A549 (cell line): ENCODE results near the gene KLHL6. TPM values are rescaled to one million over a fixed set of nuclear protein-coding genes. Genes with fewer than 3 reads are reported as not detected.
A peak's percentile ranks its signal among the peaks of the same experiment; 100 is the strongest.

Source experiments
- ATAC-seq, 2 experiments: fragments of 200-7000 bp in 1 of 2; fragments of >200 bp in 1 of 2; cut with Nextera tagmentation in 1 of 2; cut with Tn5 transposase in 1 of 2; 3 replicates each; pipeline versions ENCODE4 v1.8.0 to v1.9.1; 2018 to 2020; ENCODE audit warnings: mild to moderate bottlenecking in 1 of 2, moderate library complexity in 1 of 2
- CTCF ChIA-PET: fragments of 300-600 bp; sonication (Branson Sonifier 250); formaldehyde crosslinking; extraction: SDS; loops from one replicate; lab custom pipeline; 2021; ENCODE audit warnings: antibody characterized with exemption, inconsistent platforms; lab: Yijun Ruan, JAX
- POLR2A ChIA-PET: fragments of 350-600 bp; formaldehyde crosslinking; extraction: SDS; loops from one replicate; lab custom pipeline; 2021; ENCODE audit warnings: antibody characterized with exemption, inconsistent platforms; lab: Yijun Ruan, JAX
- DNase-seq, 2 experiments: peaks; one replicate each; pipeline versions ENCODE4 v3.0.0 to v3.0.0-alpha.2; 2011 to 2016; ENCODE audit warnings: low read depth in 1 of 2, low spot score in 1 of 2
- FAIRE-seq: peaks from 2 replicates; lab custom pipeline; 2011; peaks lifted over from hg19 to GRCh38; lab: Jason Lieb, UNC
- H3K27ac ChIP-seq, 2 experiments: fragments of >200 bp; sonication (Bioruptor Twin); formaldehyde crosslinking; 3 replicates each; pipeline ENCODE4 v1.5.1; 2016 to 2017
- H3K4me1 ChIP-seq: fragments of >200 bp; sonication (Bioruptor Twin); formaldehyde crosslinking; 3 replicates; pipeline ENCODE4 v1.6.1; 2016
- H3K4me2 ChIP-seq: fragments of >200 bp; sonication (Bioruptor Twin); formaldehyde crosslinking; 3 replicates; pipeline ENCODE4 v1.6.1; 2016
- H3K4me3 ChIP-seq: fragments of >200 bp; sonication (Bioruptor Twin); formaldehyde crosslinking; 3 replicates; pipeline ENCODE4 v1.5.1; 2016
- H3K9me3 ChIP-seq: fragments of >200 bp; sonication (Bioruptor Twin); formaldehyde crosslinking; 3 replicates; pipeline ENCODE4 v1.6.1; 2016
- BHLHE40 ChIP-seq: IDR thresholded peaks from 2 replicates; pipeline ENCODE4 v1.6.1; 2012; ENCODE audit warnings: low read depth, low read length, inconsistent platforms
- CBX2 ChIP-seq: fragments of 200-600 bp; sonication (generic); IDR thresholded peaks from 2 replicates; pipeline ENCODE4 v1.6.1; 2016; ENCODE audit warnings: low read depth, mild to moderate bottlenecking, borderline replicate concordance
- CEBPB ChIP-seq, 2 experiments: fragments of >200 bp in 1 of 2; sonication (Bioruptor Twin) in 1 of 2; formaldehyde crosslinking in 1 of 2; IDR thresholded peaks; 2 replicates each; pipeline ENCODE4 v1.6.1; 2012 to 2016
- CHD2 ChIP-seq: fragments of 150-350 bp; IDR thresholded peaks from 2 replicates; pipeline ENCODE4 v1.6.1; 2014; ENCODE audit warnings: low read length; ENCODE audit not compliant: partially characterized antibody
- EHF ChIP-seq: fragments of 250-450 bp; sonication (Bioruptor Pico); IDR thresholded peaks from 2 replicates; pipeline ENCODE4 v1.5.0; 2020; ENCODE audit warnings: mild to moderate bottlenecking
- EHMT2 ChIP-seq: fragments of 200-600 bp; sonication (generic); IDR thresholded peaks from 2 replicates; pipeline ENCODE4 v1.6.1; 2016; ENCODE audit warnings: antibody characterized with exemption, low read depth, mild to moderate bottlenecking, moderate library complexity
- EP300 ChIP-seq, 2 experiments: fragments of >200 bp; sonication (Bioruptor Twin); formaldehyde crosslinking; IDR thresholded peaks; 2 replicates in 1 of 2; 3 replicates in 1 of 2; pipeline ENCODE4 v1.6.1; 2016 to 2017
- ESRRA ChIP-seq: fragments of 150-350 bp; IDR thresholded peaks from 2 replicates; pipeline ENCODE4 v1.6.1; 2014; ENCODE audit warnings: mild to moderate bottlenecking, low read length, borderline replicate concordance
- FOSL2 ChIP-seq, 2 experiments: fragments of 450-650 bp in 1 of 2; fragments of >200 bp in 1 of 2; sonication (Bioruptor Twin) in 1 of 2; formaldehyde crosslinking; IDR thresholded peaks; 2 replicates each; pipeline versions ENCODE4 v1.5.0 to v1.6.1; 2016 to 2020; ENCODE audit warnings: mild to moderate bottlenecking in 1 of 2, moderate library complexity in 1 of 2
- GATA3 ChIP-seq: IDR thresholded peaks from 2 replicates; pipeline ENCODE4 v1.6.1; 2012; ENCODE audit warnings: borderline replicate concordance
- HDAC2 ChIP-seq: fragments of 200-600 bp; sonication (generic); IDR thresholded peaks from 2 replicates; pipeline ENCODE4 v1.6.1; 2016
- HEYL ChIP-seq: fragments of 250-450 bp; sonication (Bioruptor Pico); IDR thresholded peaks from 2 replicates; pipeline ENCODE4 v1.8.0; 2021; ENCODE audit warnings: mild to moderate bottlenecking, moderate library complexity
- HOXA7 ChIP-seq: fragments of 250-450 bp; sonication (Bioruptor Pico); IDR thresholded peaks from 2 replicates; pipeline ENCODE4 v1.5.0; 2020; ENCODE audit warnings: mild to moderate bottlenecking, moderate library complexity
- JUN ChIP-seq, 2 experiments: fragments of >200 bp; sonication (Bioruptor Twin); formaldehyde crosslinking; IDR thresholded peaks; 2 replicates in 1 of 2; 3 replicates in 1 of 2; pipeline ENCODE4 v1.6.1; 2016 to 2017
- JUNB ChIP-seq: fragments of >200 bp; sonication (Bioruptor Twin); formaldehyde crosslinking; IDR thresholded peaks from 2 replicates; pipeline ENCODE4 v1.6.1; 2016
- MAFK ChIP-seq: fragments of 450-650 bp; IDR thresholded peaks from 2 replicates; pipeline ENCODE4 v1.6.1; 2014; ENCODE audit not compliant: partially characterized antibody
- NFE2L2 ChIP-seq: fragments of 150-350 bp; conservative IDR thresholded peaks from 2 replicates; pipeline ENCODE4 v1.6.1; 2014; ENCODE audit warnings: low read length
- PHF8 ChIP-seq: fragments of 200-600 bp; sonication (generic); IDR thresholded peaks from 2 replicates; pipeline ENCODE4 v1.6.1; 2016; ENCODE audit warnings: low read depth, mild to moderate bottlenecking, antibody characterized with exemption, moderate library complexity, borderline replicate concordance
- RARB ChIP-seq: fragments of 250-450 bp; sonication (Bioruptor Pico); IDR thresholded peaks from 2 replicates; pipeline ENCODE4 v1.8.0; 2021; ENCODE audit warnings: mild to moderate bottlenecking, moderate library complexity
- RCOR1 ChIP-seq: fragments of 150-350 bp; IDR thresholded peaks from 2 replicates; pipeline ENCODE4 v1.6.1; 2014; ENCODE audit warnings: antibody characterized with exemption, low read length, low read depth
- RFX5 ChIP-seq: fragments of 450-650 bp; IDR thresholded peaks from 2 replicates; pipeline ENCODE4 v1.7.1; 2014; ENCODE audit warnings: antibody characterized with exemption, mild to moderate bottlenecking, moderate library complexity
- SREBF2 ChIP-seq: fragments of 450-650 bp; IDR thresholded peaks from 2 replicates; pipeline ENCODE4 v1.6.1; 2014; ENCODE audit warnings: mild to moderate bottlenecking, moderate library complexity
- ZC3H11A ChIP-seq: fragments of 450-650 bp; IDR thresholded peaks from 2 replicates; pipeline ENCODE4 v1.6.1; 2014; ENCODE audit warnings: antibody characterized with exemption, mild to moderate bottlenecking
- ZFP36 ChIP-seq: fragments of 450-650 bp; IDR thresholded peaks from 2 replicates; pipeline ENCODE4 v1.6.1; 2014; ENCODE audit warnings: borderline replicate concordance; ENCODE audit not compliant: partially characterized antibody
- ZNF302 ChIP-seq: fragments of 250-450 bp; sonication (Bioruptor Pico); IDR thresholded peaks from 2 replicates; pipeline ENCODE4 v1.9.0; 2021; ENCODE audit warnings: inconsistent platforms, mild to moderate bottlenecking, moderate library complexity
- WGBS: methylation state at CpG from one replicate; pipeline ENCODE4 v1.1.6; 2017; ENCODE audit errors: missing lambda C conversion rate; 5-methylcytosine and 5-hydroxymethylcytosine counted together
- polyA plus RNA-seq, 4 experiments: library from polyadenylated mRNA; depleted of rRNA in 3 of 4; stranded (reverse); fragments of >200 nt; fragmentation: RNase III in 1 of 4; extraction: RNeasy Plus Mini Kit Qiagen cat#74134 plus additional on column Dnase treatment in 1 of 4; gene quantifications; 2 replicates in 3 of 4; 3 replicates in 1 of 4; pipeline ENCODE4 v1.2.3, GENCODE V29; 2011 to 2017
- TF ChIP-seq, protein P1 (sequence below): IDR thresholded peaks from 2 replicates; pipeline ENCODE4 v1.6.1; 2012; ENCODE audit warnings: low read depth, borderline replicate concordance
- TF ChIP-seq, protein P2 (sequence below): fragments of 200-600 bp; sonication (generic); IDR thresholded peaks from 2 replicates; pipeline ENCODE4 v1.6.1; 2016; ENCODE audit warnings: antibody characterized with exemption, mild to moderate bottlenecking, moderate library complexity

The KLHL6 gene
- polyA plus RNA-seq, 2 of the 4 experiments (the other 2 are of a cell fraction) = not detected

GRCh38 chr3:183446838-183447205 is 108.7 kb downstream of the KLHL6 start:
- ATAC-seq (no peak), FAIRE-seq (no peak), DNase-seq (no peak)
- Histone ChIP-seq H3K27ac (peak overlapping the region; percentile 81 to 93), H3K9me3 (peaks cover 22% of the 10 kb centered on the region), H3K4me2 (peak overlapping the region; percentile 73), H3K4me3 (peak overlapping the region; percentile 65), H3K4me1 (peaks cover 10% of the 10 kb centered on the region; the same call in 2 of the 3 replicates)
- ChIA-PET CTCF (interaction anchor here (0.7 kb wide), 1 partner anchor 26 kb away, joined by 3 read pairs; no protein-coding TSS in a partner anchor), POLR2A (no interaction called here)
- WGBS = 98% methylated on average over 2 of the region's 2 CpGs
- TF ChIP-seq RCOR1 = no peak
- no peak for TF ChIP-seq HDAC2
- TF ChIP-seq JUN (IDR thresholded peaks at IDR 0.05) = no peak
- no peak for TF ChIP-seq SREBF2
- no peak for TF ChIP-seq ESRRA
- no peak for TF ChIP-seq EP300 (IDR thresholded peaks at IDR 0.05)
- TF ChIP-seq BHLHE40 = no peak
- TF ChIP-seq GATA3 = no peak
- no peak for TF ChIP-seq CBX2
- TF ChIP-seq, protein P1, sequence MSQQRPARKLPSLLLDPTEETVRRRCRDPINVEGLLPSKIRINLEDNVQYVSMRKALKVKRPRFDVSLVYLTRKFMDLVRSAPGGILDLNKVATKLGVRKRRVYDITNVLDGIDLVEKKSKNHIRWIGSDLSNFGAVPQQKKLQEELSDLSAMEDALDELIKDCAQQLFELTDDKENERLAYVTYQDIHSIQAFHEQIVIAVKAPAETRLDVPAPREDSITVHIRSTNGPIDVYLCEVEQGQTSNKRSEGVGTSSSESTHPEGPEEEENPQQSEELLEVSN = no peak
- no peak for TF ChIP-seq EHF (CRISPR knock-in tag)
- TF ChIP-seq NFE2L2 = no peak
- TF ChIP-seq FOSL2 (IDR thresholded peaks at IDR 0.05) = no peak
- no peak for TF ChIP-seq FOSL2 (CRISPR knock-in tag; IDR thresholded peaks at IDR 0.05)
- TF ChIP-seq RFX5 = no peak
- TF ChIP-seq CEBPB (IDR thresholded peaks at IDR 0.05) = no peak
- no peak for TF ChIP-seq ZC3H11A
- no peak for TF ChIP-seq ZNF302 (CRISPR knock-in tag)

- ChIA-PET POLR2A (no interaction called here), CTCF (no interaction called here)
- no peak for FAIRE-seq
- Histone ChIP-seq H3K4me2 (no peak overlapping the region), H3K27ac (no peak overlapping the region), H3K4me3 (no peak overlapping the region), H3K4me1 (peaks cover 10% of the 10 kb centered on the region; the same call in 2 of the 3 replicates), H3K9me3 (peaks cover 22% of the 10 kb centered on the region)
- WGBS = 75% methylated on average over 1 of the region's 1 CpG
- TF ChIP-seq, protein P2, sequence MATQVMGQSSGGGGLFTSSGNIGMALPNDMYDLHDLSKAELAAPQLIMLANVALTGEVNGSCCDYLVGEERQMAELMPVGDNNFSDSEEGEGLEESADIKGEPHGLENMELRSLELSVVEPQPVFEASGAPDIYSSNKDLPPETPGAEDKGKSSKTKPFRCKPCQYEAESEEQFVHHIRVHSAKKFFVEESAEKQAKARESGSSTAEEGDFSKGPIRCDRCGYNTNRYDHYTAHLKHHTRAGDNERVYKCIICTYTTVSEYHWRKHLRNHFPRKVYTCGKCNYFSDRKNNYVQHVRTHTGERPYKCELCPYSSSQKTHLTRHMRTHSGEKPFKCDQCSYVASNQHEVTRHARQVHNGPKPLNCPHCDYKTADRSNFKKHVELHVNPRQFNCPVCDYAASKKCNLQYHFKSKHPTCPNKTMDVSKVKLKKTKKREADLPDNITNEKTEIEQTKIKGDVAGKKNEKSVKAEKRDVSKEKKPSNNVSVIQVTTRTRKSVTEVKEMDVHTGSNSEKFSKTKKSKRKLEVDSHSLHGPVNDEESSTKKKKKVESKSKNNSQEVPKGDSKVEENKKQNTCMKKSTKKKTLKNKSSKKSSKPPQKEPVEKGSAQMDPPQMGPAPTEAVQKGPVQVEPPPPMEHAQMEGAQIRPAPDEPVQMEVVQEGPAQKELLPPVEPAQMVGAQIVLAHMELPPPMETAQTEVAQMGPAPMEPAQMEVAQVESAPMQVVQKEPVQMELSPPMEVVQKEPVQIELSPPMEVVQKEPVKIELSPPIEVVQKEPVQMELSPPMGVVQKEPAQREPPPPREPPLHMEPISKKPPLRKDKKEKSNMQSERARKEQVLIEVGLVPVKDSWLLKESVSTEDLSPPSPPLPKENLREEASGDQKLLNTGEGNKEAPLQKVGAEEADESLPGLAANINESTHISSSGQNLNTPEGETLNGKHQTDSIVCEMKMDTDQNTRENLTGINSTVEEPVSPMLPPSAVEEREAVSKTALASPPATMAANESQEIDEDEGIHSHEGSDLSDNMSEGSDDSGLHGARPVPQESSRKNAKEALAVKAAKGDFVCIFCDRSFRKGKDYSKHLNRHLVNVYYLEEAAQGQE = no peak
- TF ChIP-seq RCOR1 = no peak
- TF ChIP-seq MAFK = peak; percentile 5
- no peak for ATAC-seq
- no peak for DNase-seq
Observed at GRCh38 chr3:183444748-183445147, 110.8 kb downstream of the KLHL6 start.

DNA sequence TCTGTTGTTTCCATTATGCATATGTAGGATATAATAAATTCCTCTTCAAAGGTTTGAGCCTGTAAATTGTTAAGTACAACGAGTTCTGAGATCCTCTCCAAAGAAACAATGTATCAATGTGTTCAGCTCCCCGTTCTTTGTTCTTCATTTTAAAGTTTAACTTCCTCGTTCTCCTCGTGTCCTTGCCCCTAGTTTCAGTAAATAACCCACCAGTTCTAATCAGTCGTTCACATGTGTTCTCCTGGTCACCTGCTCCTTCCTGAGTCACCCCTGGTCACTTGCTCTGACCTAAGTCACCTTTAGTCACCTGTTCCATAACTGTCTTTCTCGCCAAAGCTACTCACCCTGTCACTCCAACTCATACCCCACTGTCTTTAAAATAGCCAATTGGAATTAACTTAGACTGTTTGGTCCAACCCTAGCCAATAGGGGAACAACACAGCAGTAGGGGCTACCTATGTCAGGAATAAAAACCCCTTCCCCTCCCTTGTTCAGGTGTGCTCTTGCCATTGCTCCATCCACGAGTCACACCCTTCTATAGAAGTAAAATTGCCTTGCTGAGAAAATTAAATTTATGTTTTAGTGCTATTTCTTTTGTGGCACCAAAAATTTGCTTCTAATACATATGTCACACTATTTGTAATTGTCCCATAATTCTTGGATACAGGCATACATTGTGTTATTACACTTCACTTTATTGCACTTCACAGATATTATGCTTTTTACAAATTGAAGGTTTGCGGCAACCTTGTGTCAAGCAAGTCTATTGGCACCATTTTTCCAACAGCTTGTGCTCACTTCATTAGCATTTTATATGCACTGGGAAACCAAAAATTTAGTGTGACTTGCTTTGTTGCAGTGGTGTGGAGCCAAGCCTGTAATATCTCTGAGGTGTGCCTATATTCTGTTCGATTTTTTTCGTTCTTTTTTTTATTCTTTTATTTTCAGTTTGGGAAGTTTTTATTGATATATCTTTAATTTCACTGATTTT is 111.8 kb downstream of the KLHL6 start:
- DNase-seq (no peak), ATAC-seq (no peak), FAIRE-seq (no peak)
- TF ChIP-seq CHD2 = no peak
- no peak for TF ChIP-seq JUNB
- no peak for TF ChIP-seq PHF8
- no peak for TF ChIP-seq BHLHE40
- TF ChIP-seq EHMT2 = no peak
- TF ChIP-seq HEYL (CRISPR knock-in tag) = no peak
- no peak for TF ChIP-seq ZFP36
- no peak for TF ChIP-seq HOXA7
- TF ChIP-seq RARB (CRISPR knock-in tag) = no peak
- TF ChIP-seq ESRRA = no peak
- no peak for TF ChIP-seq CBX2
- TF ChIP-seq HDAC2 = no peak
- TF ChIP-seq ZC3H11A = no peak
- no peak overlapping the region for H3K4me2 ChIP-seq
- ChIA-PET CTCF (no interaction called here), POLR2A (no interaction called here)
- H3K4me3 ChIP-seq = no peak overlapping the region
- H3K9me3 ChIP-seq = peaks cover 22% of the 10 kb centered on the region
- no peak overlapping the region for H3K27ac ChIP-seq
- H3K4me1 ChIP-seq = peaks cover 9% of the 10 kb centered on the region; the same call in 2 of the 3 replicates
- WGBS = 25% methylated on average over 10 of the region's 10 CpGs
